Vagina (tissue), 2 donors: ENCODE results near the gene TLCD4. TPM values are rescaled to one million over a fixed set of nuclear protein-coding genes. Genes with fewer than 3 reads are reported as not detected.

Experiments
- DNase-seq, 2 donors: peaks; one replicate each; pipeline ENCODE4 v3.0.0-alpha.2; 2017; ENCODE audit errors: extremely low spot score in 2 of 2
- H3K27ac ChIP-seq: fragments of 200-600 bp; sonication (generic); one replicate; pipeline ENCODE4 v1.5.1; 2019
- H3K27me3 ChIP-seq: fragments of 200-600 bp; sonication (generic); one replicate; pipeline ENCODE4 v1.5.1; 2019
- H3K36me3 ChIP-seq, 2 donors: fragments of 200-600 bp; sonication (generic); one replicate each; pipeline ENCODE4 v1.5.1; 2017 to 2019
- H3K4me1 ChIP-seq: fragments of 200-600 bp; sonication (generic); one replicate; pipeline ENCODE4 v1.5.1; 2019
- H3K4me3 ChIP-seq, 2 donors: fragments of 200-600 bp; sonication (generic); 1 replicate in 1 of 2; 2 replicates in 1 of 2; pipeline ENCODE4 v1.5.1; 2016 to 2019
- H3K9me3 ChIP-seq: fragments of 200-600 bp; sonication (generic); one replicate; pipeline ENCODE4 v1.5.1; 2019
- POLR2A ChIP-seq, 2 donors: fragments of 450-650 bp; IDR thresholded peaks; one replicate each; pipeline ENCODE4 v1.6.1; 2017; ENCODE audit warnings: antibody characterized with exemption in 2 of 2, mild to moderate bottlenecking in 2 of 2, moderate library complexity in 2 of 2
- POLR2AphosphoS5 ChIP-seq, 2 donors: sonication (generic); formaldehyde crosslinking; IDR thresholded peaks; one replicate each; pipeline ENCODE4 v1.9.0; 2017; ENCODE audit warnings: antibody characterized with exemption in 2 of 2, mild to moderate bottlenecking in 2 of 2, low read depth in 1 of 2; ENCODE audit not compliant: insufficient read depth in 1 of 2
- intact Hi-C: fragments of 100-400 bp; cut with DNase I; formaldehyde crosslinking; loops from one replicate; pipeline ENCODE4 v1.15.1; 2023
- total RNA-seq: library from RNA; depleted of rRNA; stranded (reverse); fragments of >200 nt; gene quantifications from one replicate; pipeline ENCODE4 v1.2.3, GENCODE V29; 2016
- TF ChIP-seq, protein P1 (sequence below), 3 experiments: fragments of 450-650 bp in 2 of 3; fragments of 200-600 bp in 1 of 3; sonication (generic) in 1 of 3; IDR thresholded peaks; one replicate each; pipeline ENCODE4 v1.5.1; 2017 to 2019; ENCODE audit warnings: antibody characterized with exemption in 3 of 3, mild to moderate bottlenecking in 2 of 3, moderate library complexity in 2 of 3

TLCD4 gene
- total RNA-seq, 1 donor from 2014 or later, result 4.4 TPM

DNA sequence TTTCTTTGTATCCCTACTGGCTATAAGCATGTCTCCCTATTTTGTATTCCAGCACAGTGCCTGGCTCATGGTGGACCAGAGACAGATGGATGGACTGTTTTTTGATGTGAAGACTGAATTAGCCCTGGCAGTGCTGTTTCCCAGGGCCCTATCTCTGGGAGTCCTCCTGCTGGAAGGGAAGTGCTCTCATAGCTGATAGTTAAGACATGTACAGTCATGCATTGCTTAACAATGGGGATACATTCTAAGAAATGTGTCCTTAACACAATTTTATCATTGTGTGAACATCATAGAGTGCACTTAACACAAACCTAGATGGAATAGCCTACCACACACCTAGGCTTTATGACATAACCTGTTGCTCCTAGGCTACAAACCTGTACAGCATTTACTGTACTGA, 21.1 kb downstream of the TLCD4 start:
- H3K27me3 ChIP-seq, result no peaks in the 10 kb centered on the region
- no peaks in the 10 kb centered on the region for H3K9me3 ChIP-seq
- H3K4me1 ChIP-seq, result no peaks in the 10 kb centered on the region
- no peaks in the 10 kb centered on the region for H3K36me3 ChIP-seq
- H3K27ac ChIP-seq, result no peak overlapping the region
- intact Hi-C loops, result no loop called here
- no peak for DNase-seq
- TF ChIP-seq POLR2AphosphoS5 (IDR thresholded peaks at IDR 0.05; ENCODE audit: insufficient read depth in 1 of 2, low read depth in 1 of 2) (no peak), POLR2A (IDR thresholded peaks at IDR 0.05) (no peak)
- TF ChIP-seq, protein P1, sequence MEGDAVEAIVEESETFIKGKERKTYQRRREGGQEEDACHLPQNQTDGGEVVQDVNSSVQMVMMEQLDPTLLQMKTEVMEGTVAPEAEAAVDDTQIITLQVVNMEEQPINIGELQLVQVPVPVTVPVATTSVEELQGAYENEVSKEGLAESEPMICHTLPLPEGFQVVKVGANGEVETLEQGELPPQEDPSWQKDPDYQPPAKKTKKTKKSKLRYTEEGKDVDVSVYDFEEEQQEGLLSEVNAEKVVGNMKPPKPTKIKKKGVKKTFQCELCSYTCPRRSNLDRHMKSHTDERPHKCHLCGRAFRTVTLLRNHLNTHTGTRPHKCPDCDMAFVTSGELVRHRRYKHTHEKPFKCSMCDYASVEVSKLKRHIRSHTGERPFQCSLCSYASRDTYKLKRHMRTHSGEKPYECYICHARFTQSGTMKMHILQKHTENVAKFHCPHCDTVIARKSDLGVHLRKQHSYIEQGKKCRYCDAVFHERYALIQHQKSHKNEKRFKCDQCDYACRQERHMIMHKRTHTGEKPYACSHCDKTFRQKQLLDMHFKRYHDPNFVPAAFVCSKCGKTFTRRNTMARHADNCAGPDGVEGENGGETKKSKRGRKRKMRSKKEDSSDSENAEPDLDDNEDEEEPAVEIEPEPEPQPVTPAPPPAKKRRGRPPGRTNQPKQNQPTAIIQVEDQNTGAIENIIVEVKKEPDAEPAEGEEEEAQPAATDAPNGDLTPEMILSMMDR (IDR thresholded peaks at IDR 0.05), result no peak
- no peak overlapping the region for H3K4me3 ChIP-seq

DNA sequence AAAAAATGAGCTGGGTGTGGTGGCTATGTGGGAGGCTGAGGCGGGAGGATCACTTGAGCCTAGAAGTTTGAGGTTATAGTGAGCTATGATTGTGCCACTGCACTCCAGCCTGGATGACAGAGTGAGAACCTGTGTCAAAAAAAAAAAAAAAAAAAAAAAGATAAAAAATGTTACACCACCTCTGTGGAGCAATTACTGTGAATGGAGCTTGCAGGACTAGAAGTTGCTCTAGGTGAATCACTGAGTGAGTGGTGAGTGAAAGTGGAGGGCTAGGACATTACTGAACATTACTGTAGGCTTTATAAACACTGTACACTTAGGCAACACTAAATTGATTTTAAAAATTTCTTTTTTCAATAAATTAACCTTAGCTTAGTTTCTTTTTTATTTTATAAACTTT, 21.9 kb downstream of the TLCD4 start:
- Histone ChIP-seq H3K4me1 (no peaks in the 10 kb centered on the region), H3K9me3 (no peaks in the 10 kb centered on the region), H3K4me3 (no peak overlapping the region), H3K27me3 (no peaks in the 10 kb centered on the region), H3K36me3 (no peaks in the 10 kb centered on the region), H3K27ac (no peak overlapping the region)
- intact Hi-C loops, result no loop called here
- TF ChIP-seq, protein P1 (IDR thresholded peaks at IDR 0.05), result no peak
- TF ChIP-seq POLR2A (IDR thresholded peaks at IDR 0.05) (no peak), POLR2AphosphoS5 (IDR thresholded peaks at IDR 0.05; ENCODE audit: insufficient read depth in 1 of 2, low read depth in 1 of 2) (no peak)
- no peak for DNase-seq

DNA sequence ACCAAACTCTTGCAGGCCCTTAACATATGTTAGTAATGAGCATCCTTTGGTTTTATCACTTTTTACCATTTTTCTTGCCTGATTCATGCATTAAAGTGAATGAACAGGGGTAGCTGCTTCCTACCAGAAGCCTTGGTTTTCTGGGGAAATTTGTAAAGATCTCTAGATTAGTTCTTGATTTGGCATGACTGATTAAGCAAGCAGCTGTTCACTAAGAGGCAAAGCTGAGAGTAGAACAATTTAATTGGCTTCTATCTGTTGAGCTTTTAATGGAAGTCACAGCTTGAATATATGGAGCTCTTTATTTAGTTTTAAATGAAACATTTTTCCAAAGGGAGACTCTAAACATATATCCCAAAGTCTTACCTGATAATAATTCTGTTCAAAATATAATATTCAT, 23.6 kb downstream of the TLCD4 start:
- intact Hi-C loops, result no loop called here
- no peaks in the 10 kb centered on the region for H3K36me3 ChIP-seq
- no peak overlapping the region for H3K27ac ChIP-seq
- H3K4me3 ChIP-seq, result no peak overlapping the region
- H3K9me3 ChIP-seq, result no peaks in the 10 kb centered on the region
- TF ChIP-seq POLR2AphosphoS5 (IDR thresholded peaks at IDR 0.05; ENCODE audit: insufficient read depth in 1 of 2, low read depth in 1 of 2), result no peak
- TF ChIP-seq, protein P1 (IDR thresholded peaks at IDR 0.05), result no peak
- TF ChIP-seq POLR2A (IDR thresholded peaks at IDR 0.05), result no peak
- no peak for DNase-seq
- H3K4me1 ChIP-seq, result no peaks in the 10 kb centered on the region
- no peaks in the 10 kb centered on the region for H3K27me3 ChIP-seq

DNA sequence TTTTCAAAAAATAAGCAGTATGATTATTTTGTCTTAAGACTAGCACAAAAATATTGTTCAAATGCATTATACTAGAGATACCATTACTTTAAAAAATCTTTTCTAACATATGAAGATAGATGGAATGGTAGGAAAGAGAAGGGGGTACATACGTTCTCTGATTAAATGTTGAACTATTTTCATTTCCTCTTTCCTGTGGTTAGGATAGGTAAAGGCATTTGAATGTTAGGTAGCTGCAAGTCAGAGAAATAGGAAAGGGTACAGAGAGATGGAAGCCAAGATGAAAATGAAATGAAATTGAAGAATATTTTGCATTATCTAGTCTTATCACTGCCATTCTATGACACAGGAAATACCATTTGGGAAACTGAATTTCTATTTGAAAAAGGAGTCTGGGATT, 28.3 kb downstream of the TLCD4 start:
- Histone ChIP-seq H3K36me3 (no peaks in the 10 kb centered on the region), H3K27me3 (no peaks in the 10 kb centered on the region), H3K27ac (no peak overlapping the region), H3K9me3 (no peaks in the 10 kb centered on the region), H3K4me1 (no peaks in the 10 kb centered on the region), H3K4me3 (no peak overlapping the region)
- intact Hi-C loops, result no loop called here
- DNase-seq, result no peak
- TF ChIP-seq, protein P1 (IDR thresholded peaks at IDR 0.05), result no peak
- no peak for TF ChIP-seq POLR2A (IDR thresholded peaks at IDR 0.05)
- TF ChIP-seq POLR2AphosphoS5 (IDR thresholded peaks at IDR 0.05; ENCODE audit: insufficient read depth in 1 of 2, low read depth in 1 of 2), result no peak

DNA sequence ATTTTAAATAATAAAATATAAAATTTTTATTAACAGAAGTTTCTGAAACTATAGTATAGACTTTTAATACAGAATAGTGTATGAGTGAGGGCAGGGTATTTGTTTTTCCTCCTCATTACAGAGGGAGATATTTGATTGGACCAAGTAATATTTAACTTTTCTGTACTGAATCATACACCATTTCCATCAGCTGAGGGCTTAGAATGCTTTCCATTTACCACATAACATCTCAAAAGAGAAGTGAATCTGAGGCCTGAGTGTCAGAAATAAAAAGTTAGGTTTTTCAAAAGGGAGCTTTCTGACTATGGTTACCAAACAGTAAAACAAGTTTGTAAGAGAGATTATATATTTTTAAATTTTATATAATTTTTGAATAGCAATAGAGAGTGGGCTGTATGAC, 29.5 kb downstream of the TLCD4 start:
- Histone ChIP-seq H3K4me3 (no peak overlapping the region), H3K4me1 (no peaks in the 10 kb centered on the region), H3K36me3 (no peaks in the 10 kb centered on the region), H3K27ac (no peak overlapping the region), H3K27me3 (no peaks in the 10 kb centered on the region), H3K9me3 (no peaks in the 10 kb centered on the region)
- intact Hi-C loops, result no loop called here
- DNase-seq, result no peak
- TF ChIP-seq, protein P1 (IDR thresholded peaks at IDR 0.05), result no peak
- no peak for TF ChIP-seq POLR2AphosphoS5 (IDR thresholded peaks at IDR 0.05; ENCODE audit: insufficient read depth in 1 of 2, low read depth in 1 of 2)
- TF ChIP-seq POLR2A (IDR thresholded peaks at IDR 0.05), result no peak
